DND-41 (cell line): ENCODE results near the gene STH.

ENCODE experiments used
- CTCF ChIP-seq: IDR thresholded peaks from 2 replicates; pipeline ENCODE4 v1.5.1; 2012; ENCODE audit warnings: borderline replicate concordance, low read length, moderate library complexity, mild to moderate bottlenecking; ENCODE audit not compliant: poor library complexity, severe bottlenecking; ENCODE audit errors: extremely low read depth
- EZH2 ChIP-seq: IDR thresholded peaks from 3 replicates; pipeline ENCODE4 v1.6.1; 2012; ENCODE audit warnings: borderline replicate concordance, low read depth, mild to moderate bottlenecking, moderate library complexity, low read length, inconsistent platforms; ENCODE audit not compliant: severe bottlenecking

- TF ChIP-seq CTCF = no peak
- TF ChIP-seq EZH2 = no peak
These were observed 35.8 kb upstream of the STH start for GRCh38 chr17:45963283-45963682.
